Bronchial epithelial cell (primary cell): ENCODE results near the gene GARIN3. TPM values are rescaled to one million over a fixed set of nuclear protein-coding genes. Genes with fewer than 3 reads are reported as not detected.

ENCODE experiments used
- DNase-seq: peaks from one replicate; pipeline ENCODE4 v3.0.0-alpha.2; 2010; ENCODE audit warnings: low read depth
- FAIRE-seq: peaks from 2 replicates; lab custom pipeline; 2011; peaks lifted over from hg19 to GRCh38; lab: Jason Lieb, UNC
- H3K27me3 ChIP-seq: 2 replicates; pipeline ENCODE4 v1.5.1; 2011; ENCODE audit warnings: low read length; ENCODE audit not compliant: control insufficient read depth, insufficient read depth
- H3K36me3 ChIP-seq: 2 replicates; pipeline ENCODE4 v1.5.1; 2011; ENCODE audit warnings: low read length; ENCODE audit not compliant: control insufficient read depth, insufficient read depth
- H3K4me3 ChIP-seq: 2 replicates; pipeline ENCODE4 v1.5.1; 2011; ENCODE audit warnings: mild to moderate bottlenecking, low read depth, low read length, control low read depth
- total RNA-seq: library from RNA; depleted of rRNA; stranded (reverse); fragments of >200 nt; gene quantifications from 2 replicates; pipeline ENCODE4 v1.2.1, GENCODE V29; 2014
- TF ChIP-seq, protein P1 (sequence below): IDR thresholded peaks from 2 replicates; pipeline ENCODE4 v1.5.1; 2011; ENCODE audit warnings: mild to moderate bottlenecking, moderate library complexity, low read length, control low read depth, inconsistent platforms; ENCODE audit not compliant: insufficient read depth, severe bottlenecking

The GARIN3 gene
- total RNA-seq, 1 donor from 2014 or later: not detected

- Histone ChIP-seq H3K4me3 (no peak overlapping the region), H3K36me3 (no peaks in the 10 kb centered on the region), H3K27me3 (no peaks in the 10 kb centered on the region)
- DNase-seq: no peak
- no peak for FAIRE-seq
- TF ChIP-seq, protein P1, sequence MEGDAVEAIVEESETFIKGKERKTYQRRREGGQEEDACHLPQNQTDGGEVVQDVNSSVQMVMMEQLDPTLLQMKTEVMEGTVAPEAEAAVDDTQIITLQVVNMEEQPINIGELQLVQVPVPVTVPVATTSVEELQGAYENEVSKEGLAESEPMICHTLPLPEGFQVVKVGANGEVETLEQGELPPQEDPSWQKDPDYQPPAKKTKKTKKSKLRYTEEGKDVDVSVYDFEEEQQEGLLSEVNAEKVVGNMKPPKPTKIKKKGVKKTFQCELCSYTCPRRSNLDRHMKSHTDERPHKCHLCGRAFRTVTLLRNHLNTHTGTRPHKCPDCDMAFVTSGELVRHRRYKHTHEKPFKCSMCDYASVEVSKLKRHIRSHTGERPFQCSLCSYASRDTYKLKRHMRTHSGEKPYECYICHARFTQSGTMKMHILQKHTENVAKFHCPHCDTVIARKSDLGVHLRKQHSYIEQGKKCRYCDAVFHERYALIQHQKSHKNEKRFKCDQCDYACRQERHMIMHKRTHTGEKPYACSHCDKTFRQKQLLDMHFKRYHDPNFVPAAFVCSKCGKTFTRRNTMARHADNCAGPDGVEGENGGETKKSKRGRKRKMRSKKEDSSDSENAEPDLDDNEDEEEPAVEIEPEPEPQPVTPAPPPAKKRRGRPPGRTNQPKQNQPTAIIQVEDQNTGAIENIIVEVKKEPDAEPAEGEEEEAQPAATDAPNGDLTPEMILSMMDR: no peak
Measured at GRCh38 chr5:157161996-157162395, 4.1 kb downstream of the GARIN3 start.

DNA sequence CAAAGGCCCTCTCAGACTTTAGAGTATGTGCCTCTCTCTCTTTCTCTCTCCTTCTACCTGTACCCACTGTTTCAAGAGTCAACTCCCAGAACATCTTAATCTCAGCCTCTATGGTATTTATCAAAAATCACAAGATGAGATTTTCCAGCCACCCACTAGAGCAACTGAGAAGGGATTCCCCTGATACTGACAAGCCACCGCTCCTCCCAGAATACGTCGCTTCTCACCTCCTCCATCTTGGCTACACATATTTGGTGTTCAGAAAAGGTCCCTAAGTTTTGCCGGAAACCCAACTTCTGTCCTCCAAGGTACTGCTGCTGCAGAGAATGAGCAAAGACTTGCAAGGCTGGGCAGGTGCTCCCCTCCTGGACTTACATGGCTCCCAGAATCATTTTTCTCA lies 6.1 kb downstream of the GARIN3 start:
- H3K4me3 ChIP-seq: no peak overlapping the region
- TF ChIP-seq, protein P1: no peak
- H3K27me3 ChIP-seq: no peaks in the 10 kb centered on the region
- no peaks in the 10 kb centered on the region for H3K36me3 ChIP-seq
- FAIRE-seq (no peak), DNase-seq (no peak)

DNA sequence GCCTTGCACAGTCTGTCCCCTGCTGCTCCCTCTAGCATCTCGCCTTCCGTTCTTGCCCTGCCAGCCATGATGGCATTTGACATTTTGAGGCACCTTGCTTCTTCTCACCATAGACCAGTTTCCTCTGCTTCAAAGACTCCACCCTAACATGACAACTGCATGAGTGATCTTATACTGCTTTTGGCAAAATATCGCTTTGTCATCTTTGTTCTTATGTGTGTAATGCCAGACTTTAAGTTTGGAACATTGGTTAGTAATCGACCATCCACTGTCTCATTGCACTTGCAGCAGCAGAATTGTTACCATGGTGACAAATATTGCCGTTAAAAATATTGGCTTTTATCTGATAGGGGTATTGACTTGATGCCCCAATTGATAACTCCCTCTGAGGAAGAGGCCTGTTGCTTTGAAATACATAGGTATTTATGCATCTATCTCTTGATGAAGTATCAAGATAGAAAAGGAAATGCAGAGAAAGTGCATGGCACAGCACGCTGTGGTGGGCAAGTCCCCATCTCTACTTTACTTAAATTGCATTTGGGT lies 6.8 kb downstream of the GARIN3 start:
- TF ChIP-seq, protein P1: no peak
- DNase-seq: no peak
- Histone ChIP-seq H3K4me3 (no peak overlapping the region), H3K36me3 (no peaks in the 10 kb centered on the region), H3K27me3 (no peaks in the 10 kb centered on the region)
- FAIRE-seq: no peak

- H3K4me3 ChIP-seq: no peak overlapping the region
- TF ChIP-seq, protein P1: no peak
- no peaks in the 10 kb centered on the region for H3K27me3 ChIP-seq
- DNase-seq (no peak), FAIRE-seq (no peak)
- no peaks in the 10 kb centered on the region for H3K36me3 ChIP-seq
Measured at GRCh38 chr5:157157293-157157891, 8.7 kb downstream of the GARIN3 start.

DNA sequence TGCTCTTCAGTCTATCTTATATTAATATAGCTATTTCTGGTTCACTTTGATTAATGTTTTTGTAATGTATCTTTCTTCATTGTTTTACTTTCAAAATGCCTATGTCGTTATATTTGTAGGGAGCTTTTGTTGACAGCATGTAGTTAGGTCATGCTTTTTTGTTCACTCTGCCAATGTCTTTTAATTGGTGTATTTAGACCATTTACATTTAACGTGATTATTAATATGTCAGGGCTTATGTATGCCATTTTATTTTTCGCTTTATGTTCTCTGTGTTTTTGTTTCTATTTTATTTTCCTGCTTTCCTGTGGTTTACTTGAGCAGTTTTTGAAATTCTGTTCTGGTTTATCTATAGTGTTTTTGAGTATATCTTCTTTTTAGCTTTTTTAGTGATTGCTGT lies 10.8 kb downstream of the GARIN3 start:
- Histone ChIP-seq H3K27me3 (no peaks in the 10 kb centered on the region), H3K36me3 (no peaks in the 10 kb centered on the region), H3K4me3 (no peak overlapping the region)
- TF ChIP-seq, protein P1: no peak
- no peak for FAIRE-seq
- DNase-seq: no peak

- no peaks in the 10 kb centered on the region for H3K36me3 ChIP-seq
- DNase-seq (peak; percentile 51), FAIRE-seq (no peak)
- H3K4me3 ChIP-seq: no peak overlapping the region
- H3K27me3 ChIP-seq: no peaks in the 10 kb centered on the region
- TF ChIP-seq, protein P1: no peak
Measured at GRCh38 chr5:157150995-157151394, 15.1 kb downstream of the GARIN3 start.
